GM12874 (cell line): Measurements from ENCODE around the gene KAZN.

Source experiments
- CTCF ChIP-seq: IDR thresholded peaks from 2 replicates; pipeline ENCODE4 v1.5.1; 2011; ENCODE audit warnings: low read depth, mild to moderate bottlenecking, control low read depth, low read length, moderate library complexity; ENCODE audit not compliant: insufficient read depth

Gene KAZN

GRCh38 chr1:14725238-14725637, 126.8 kb downstream of the KAZN start:
- TF ChIP-seq CTCF = no peak

- TF ChIP-seq CTCF = no peak
Observed at GRCh38 chr1:14725695-14726094, 127.2 kb downstream of the KAZN start.

GRCh38 chr1:14726606-14727005, 128.1 kb downstream of the KAZN start:
- TF ChIP-seq CTCF = no peak

GRCh38 chr1:14728516-14728915, 130.0 kb downstream of the KAZN start:
- no peak for TF ChIP-seq CTCF

GRCh38 chr1:14732728-14733047, 134.2 kb downstream of the KAZN start:
- TF ChIP-seq CTCF = no peak

- no peak for TF ChIP-seq CTCF
Observed at GRCh38 chr1:14733048-14733778, 134.7 kb downstream of the KAZN start.

- TF ChIP-seq CTCF = no peak
Observed at GRCh38 chr1:14733779-14734140, 135.3 kb downstream of the KAZN start.
